ENCODE results near the gene APBA2.
"Not testable (repeated sequence)": the region's sequence is repeated elsewhere in the genome, so short reads cannot be mapped to it uniquely, and the experiment has no call there.

DNA sequence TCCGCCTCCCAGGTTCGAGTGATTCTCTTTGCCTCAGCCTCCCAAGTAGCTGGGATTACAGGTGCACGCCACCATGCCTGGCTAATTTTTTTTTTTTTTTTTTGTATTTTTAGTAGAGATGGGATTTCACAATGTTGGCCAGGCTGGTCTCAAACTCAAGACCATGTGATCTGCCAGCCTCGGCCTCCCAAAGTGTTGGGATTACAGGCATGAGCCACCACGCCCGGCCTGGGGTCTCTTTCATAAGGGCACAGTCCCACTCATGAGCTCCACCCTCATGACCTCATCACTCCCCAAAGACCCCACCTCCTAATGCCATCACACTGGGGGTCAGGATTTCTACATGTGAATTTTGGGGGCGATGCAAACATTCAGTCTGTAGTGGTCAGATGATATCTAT lies 159.4 kb downstream of the APBA2 start:
- TF ChIP-seq POLR2A, CTCF (IDR thresholded peaks at IDR 0.05): not testable (repeated sequence)

Data from heart left ventricle (tissue), 13 donors.